Placental epithelial cell (primary cell): ENCODE results near the gene DYDC1. TPM values are rescaled to one million over a fixed set of nuclear protein-coding genes. Genes with fewer than 3 reads are reported as not detected.

Experiments
- total RNA-seq: library from RNA; depleted of rRNA; stranded (reverse); fragments of >200 nt; gene quantifications from 2 replicates; pipeline ENCODE4 v1.2.3, GENCODE V29; 2012

DYDC1 gene
- total RNA-seq = not detected in 2 replicates

DNA sequence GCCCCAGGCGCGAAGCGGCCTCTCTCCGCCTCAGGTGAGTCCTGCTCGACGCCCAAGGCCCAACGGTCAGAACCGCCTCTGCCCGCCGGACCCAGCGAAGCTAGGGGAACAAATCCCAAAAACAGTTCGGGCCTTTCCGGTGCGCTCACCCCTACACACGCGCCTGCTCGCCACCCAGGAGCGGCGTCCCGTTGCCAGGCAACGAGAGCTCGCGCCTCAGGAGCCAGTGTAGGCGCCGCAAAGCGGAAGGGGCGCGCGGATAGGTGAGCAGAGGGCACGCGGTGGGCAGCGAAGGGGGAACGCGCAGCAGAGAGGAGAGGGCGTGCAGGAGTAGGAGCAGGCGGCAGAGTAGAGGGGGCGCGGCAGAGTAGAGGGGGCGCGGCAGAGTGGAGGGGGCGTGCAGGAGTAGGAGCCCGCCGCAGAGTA is at the start of gene DYDC1, which contains the start of gene DYDC2:
DYDC1 (minus strand) TSS at position 193 of the 426 bp plus-strand sequence. CDS start 4,154 bp downstream, outside the sequence.
DYDC2 (plus strand) TSS at position 219 of the 426 bp plus-strand sequence. CDS start 5,663 bp downstream, outside the sequence.

DNA sequence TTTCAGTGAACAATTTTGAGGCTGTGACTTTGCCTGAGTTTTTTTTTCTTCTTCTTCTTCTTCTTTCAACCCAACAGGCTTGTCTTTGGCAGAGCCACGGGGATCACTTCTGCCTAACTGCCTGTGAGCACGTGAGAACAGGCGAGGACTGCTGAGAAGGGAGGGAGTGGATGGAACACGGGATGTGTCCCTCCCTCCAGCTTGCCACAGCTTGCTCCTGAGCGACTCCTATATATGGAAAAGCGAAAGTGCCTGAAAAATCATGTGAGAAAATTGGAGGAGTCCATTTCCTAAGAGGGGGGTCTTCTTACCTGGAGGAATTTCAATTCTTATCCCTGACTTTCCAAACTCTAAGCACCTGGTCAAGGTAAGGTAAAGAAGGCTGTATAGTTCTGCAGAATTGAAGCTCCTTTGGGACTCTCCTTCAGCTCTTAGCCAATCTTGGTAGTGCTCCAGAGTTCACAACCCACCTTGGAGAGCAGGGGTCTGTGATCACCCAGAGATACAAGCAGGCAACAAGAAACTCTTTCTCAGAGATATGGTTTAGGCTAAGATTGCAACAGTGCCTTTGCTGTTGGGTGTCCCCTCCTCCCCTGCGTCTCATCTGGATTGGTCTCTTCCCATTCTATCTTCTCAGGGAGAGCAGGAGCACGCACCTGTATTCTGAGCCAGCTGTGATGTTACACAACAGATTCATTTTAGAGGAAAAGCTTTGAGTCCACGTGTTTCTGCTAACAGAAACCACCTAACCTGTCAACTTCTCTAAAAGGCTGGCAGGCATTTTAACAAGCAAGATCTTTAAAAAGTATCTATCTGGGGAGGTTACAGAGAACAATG is 66.9 kb downstream of the DYDC1 start, which contains the start of gene MAT1A:
MAT1A (minus strand) TSS at position 208 of the 837 bp plus-strand sequence. CDS start 235 bp downstream, outside the sequence.

Other genes with a start within 250 kb of the DYDC1 start
- not detected in 2 replicates for gene PLAC9, start 224.0 kb downstream of the DYDC1 start, total RNA-seq
- gene ANXA11, start 151.2 kb downstream of the DYDC1 start, total RNA-seq = 78.1 and 119 TPM in 2 replicates
- gene MAT1A, start 67.1 kb downstream of the DYDC1 start, total RNA-seq = not detected in 2 replicates
- gene DYDC2, start within 50 bp of the DYDC1 start, total RNA-seq = not detected in 2 replicates
- 0.39 and 0.98 TPM in 2 replicates for gene PRXL2A, start 51.8 kb upstream of the DYDC1 start, total RNA-seq
- gene TSPAN14, start 97.6 kb upstream of the DYDC1 start, total RNA-seq = 19.2 and 77.0 TPM in 2 replicates
- under 0.01 and 0.22 TPM in 2 replicates for gene SH2D4B, start 181.1 kb upstream of the DYDC1 start, total RNA-seq